HEK293 (cell line): ENCODE results near the gene INSYN1.

Experiments used
- BCL11A ChIP-seq: fragments of 450-650 bp; formaldehyde crosslinking; IDR thresholded peaks from 2 replicates; pipeline ENCODE4 v1.5.1; 2016; ENCODE audit warnings: low read depth, missing biosample characterization, missing genetic modification characterization
- BCL11B ChIP-seq: fragments of 450-650 bp; formaldehyde crosslinking; IDR thresholded peaks from 2 replicates; pipeline ENCODE4 v1.5.1; 2016; ENCODE audit warnings: low read depth, missing biosample characterization, missing genetic modification characterization
- GLI2 ChIP-seq: fragments of 450-650 bp; formaldehyde crosslinking; IDR thresholded peaks from 2 replicates; pipeline ENCODE4; 2017; ENCODE audit warnings: missing biosample characterization, missing genetic modification characterization, low read depth, borderline replicate concordance
- HOXA7 ChIP-seq: sonication (generic); formaldehyde crosslinking; IDR thresholded peaks from 2 replicates; pipeline ENCODE4 v1.8.1; 2022; ENCODE audit warnings: missing genetic modification reagents, borderline replicate concordance
- KLF16 ChIP-seq: fragments of 450-650 bp; formaldehyde crosslinking; IDR thresholded peaks from 2 replicates; pipeline ENCODE4 v1.5.1; 2017; ENCODE audit warnings: missing biosample characterization, missing genetic modification characterization
- KLF17 ChIP-seq: fragments of 450-650 bp; formaldehyde crosslinking; IDR thresholded peaks from 2 replicates; pipeline ENCODE4 v1.5.1; 2016; ENCODE audit warnings: missing biosample characterization, missing genetic modification characterization
- PRDM2 ChIP-seq: fragments of 450-650 bp; formaldehyde crosslinking; IDR thresholded peaks from 2 replicates; pipeline ENCODE4 v1.5.1; 2016; ENCODE audit warnings: missing biosample characterization, missing genetic modification characterization, borderline replicate concordance
- ZNF121 ChIP-seq: fragments of 450-650 bp; formaldehyde crosslinking; IDR thresholded peaks from 2 replicates; pipeline ENCODE4 v1.5.1; 2016; ENCODE audit warnings: missing biosample characterization, missing genetic modification characterization
- ZNF132 ChIP-seq: fragments of 450-650 bp; formaldehyde crosslinking; IDR thresholded peaks from 2 replicates; pipeline ENCODE4 v1.5.1; 2017; ENCODE audit warnings: missing biosample characterization, missing genetic modification characterization, borderline replicate concordance
- ZNF146 ChIP-seq: fragments of 450-650 bp; formaldehyde crosslinking; IDR thresholded peaks from 2 replicates; pipeline ENCODE4 v1.5.1; 2016; ENCODE audit warnings: missing biosample characterization, missing genetic modification characterization
- ZNF202 ChIP-seq: fragments of 450-650 bp; formaldehyde crosslinking; IDR thresholded peaks from 2 replicates; pipeline ENCODE4 v1.5.1; 2016; ENCODE audit warnings: missing biosample characterization, missing genetic modification characterization, borderline replicate concordance
- ZNF366 ChIP-seq: fragments of 450-650 bp; formaldehyde crosslinking; conservative IDR thresholded peaks from 2 replicates; pipeline ENCODE4 v1.5.1; 2016; ENCODE audit warnings: missing biosample characterization, missing genetic modification characterization
- ZNF433 ChIP-seq: fragments of 450-650 bp; formaldehyde crosslinking; IDR thresholded peaks from 2 replicates; pipeline ENCODE4 v1.5.1; 2016; ENCODE audit warnings: missing biosample characterization, missing genetic modification characterization, low read depth
- ZNF529 ChIP-seq: fragments of 450-650 bp; formaldehyde crosslinking; IDR thresholded peaks from 2 replicates; pipeline ENCODE4 v1.5.1; 2017; ENCODE audit warnings: missing genetic modification characterization, missing biosample characterization; ENCODE audit not compliant: insufficient replicate concordance
- ZNF544 ChIP-seq: fragments of 450-650 bp; formaldehyde crosslinking; IDR thresholded peaks from 2 replicates; pipeline ENCODE4 v1.5.0; 2017; ENCODE audit warnings: missing biosample characterization, missing genetic modification characterization
- ZNF585B ChIP-seq: fragments of 450-650 bp; formaldehyde crosslinking; IDR thresholded peaks from 2 replicates; pipeline ENCODE4 v1.5.1; 2016; ENCODE audit warnings: missing biosample characterization, missing genetic modification characterization
- ZNF654 ChIP-seq: fragments of 450-650 bp; formaldehyde crosslinking; IDR thresholded peaks from 2 replicates; pipeline ENCODE4 v1.5.1; 2016; ENCODE audit warnings: low read depth, missing biosample characterization, missing genetic modification characterization
- ZNF677 ChIP-seq: fragments of 450-650 bp; IDR thresholded peaks from 2 replicates; pipeline ENCODE4 v1.5.0; 2018; ENCODE audit warnings: missing biosample characterization, mild to moderate bottlenecking, missing genetic modification characterization, moderate library complexity
- ZNF704 ChIP-seq: fragments of 450-650 bp; formaldehyde crosslinking; IDR thresholded peaks from 2 replicates; pipeline ENCODE4 v1.5.1; 2016; ENCODE audit warnings: missing biosample characterization, missing genetic modification characterization
- ZNF707 ChIP-seq: fragments of 450-650 bp; formaldehyde crosslinking; IDR thresholded peaks from 2 replicates; pipeline ENCODE4 v1.5.1; 2016; ENCODE audit warnings: missing biosample characterization, missing genetic modification characterization
- ZNF747 ChIP-seq: fragments of 450-650 bp; formaldehyde crosslinking; IDR thresholded peaks from 2 replicates; pipeline ENCODE4 v1.5.1; 2016; ENCODE audit warnings: missing biosample characterization, missing genetic modification characterization
- ZNF792 ChIP-seq: fragments of 450-650 bp; formaldehyde crosslinking; IDR thresholded peaks from 2 replicates; pipeline ENCODE4 v1.5.1; 2016; ENCODE audit warnings: missing biosample characterization, missing genetic modification characterization
- ZNF837 ChIP-seq: fragments of 450-650 bp; formaldehyde crosslinking; IDR thresholded peaks from 2 replicates; pipeline ENCODE4 v1.5.1; 2016; ENCODE audit warnings: missing biosample characterization, missing genetic modification characterization
- ZNF843 ChIP-seq: fragments of 450-650 bp; formaldehyde crosslinking; IDR thresholded peaks from 2 replicates; pipeline ENCODE4 v1.5.1; 2016; ENCODE audit warnings: missing biosample characterization, missing genetic modification characterization
- TF ChIP-seq, protein P1 (sequence below): fragments of 450-650 bp; formaldehyde crosslinking; IDR thresholded peaks from 2 replicates; pipeline ENCODE4 v1.5.1; 2016; ENCODE audit warnings: missing biosample characterization, missing genetic modification characterization
- TF ChIP-seq, protein P2 (sequence below): fragments of 450-650 bp; formaldehyde crosslinking; IDR thresholded peaks from 2 replicates; pipeline ENCODE4; 2016; ENCODE audit warnings: missing biosample characterization, missing genetic modification characterization

INSYN1 gene

DNA sequence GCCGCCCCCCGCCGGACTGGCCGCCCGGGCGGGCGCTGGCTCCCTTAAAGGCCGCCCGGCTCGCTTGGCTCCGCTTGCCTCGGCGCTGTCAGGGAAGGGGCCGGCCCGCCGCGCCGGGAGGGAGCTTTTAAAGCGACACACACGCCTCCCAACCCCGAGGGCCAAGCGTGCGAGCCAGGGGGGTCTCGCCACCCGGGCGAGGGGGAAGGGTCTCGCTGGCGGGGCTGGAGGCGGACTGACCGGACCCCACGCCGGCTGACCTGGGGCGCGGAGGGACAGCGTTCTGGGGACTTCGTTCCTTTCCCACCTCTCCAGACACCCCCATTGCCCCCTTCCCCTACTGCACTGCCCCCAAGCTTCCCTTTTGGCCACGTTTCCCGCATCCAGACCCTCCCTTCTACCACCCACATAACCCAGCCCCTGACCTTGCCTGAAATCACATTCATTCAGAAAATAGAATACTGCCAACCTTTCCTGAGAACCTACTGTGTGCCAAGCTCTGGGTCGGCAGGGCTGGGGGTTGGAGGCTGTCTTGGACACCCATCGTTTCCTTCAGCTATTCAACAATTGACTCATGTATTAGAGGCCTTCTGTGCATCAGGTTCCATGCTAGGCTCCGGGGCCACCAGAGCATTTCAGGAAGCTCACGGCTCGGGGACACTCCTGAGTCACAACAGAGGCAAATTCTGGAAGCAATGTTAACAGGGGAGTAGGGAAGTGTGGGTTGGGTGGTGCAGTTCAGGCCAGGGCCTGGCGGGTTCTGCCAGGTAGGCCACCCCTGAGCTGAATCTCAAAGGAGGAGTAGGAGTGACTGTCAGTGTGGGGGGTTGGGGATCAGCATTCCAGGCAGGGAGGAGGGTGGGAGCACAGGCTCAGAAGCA lies at the start of gene INSYN1 (continued):
- TF ChIP-seq ZNF747 (tag by site-specific recombination), result no peak
- TF ChIP-seq, protein P1, sequence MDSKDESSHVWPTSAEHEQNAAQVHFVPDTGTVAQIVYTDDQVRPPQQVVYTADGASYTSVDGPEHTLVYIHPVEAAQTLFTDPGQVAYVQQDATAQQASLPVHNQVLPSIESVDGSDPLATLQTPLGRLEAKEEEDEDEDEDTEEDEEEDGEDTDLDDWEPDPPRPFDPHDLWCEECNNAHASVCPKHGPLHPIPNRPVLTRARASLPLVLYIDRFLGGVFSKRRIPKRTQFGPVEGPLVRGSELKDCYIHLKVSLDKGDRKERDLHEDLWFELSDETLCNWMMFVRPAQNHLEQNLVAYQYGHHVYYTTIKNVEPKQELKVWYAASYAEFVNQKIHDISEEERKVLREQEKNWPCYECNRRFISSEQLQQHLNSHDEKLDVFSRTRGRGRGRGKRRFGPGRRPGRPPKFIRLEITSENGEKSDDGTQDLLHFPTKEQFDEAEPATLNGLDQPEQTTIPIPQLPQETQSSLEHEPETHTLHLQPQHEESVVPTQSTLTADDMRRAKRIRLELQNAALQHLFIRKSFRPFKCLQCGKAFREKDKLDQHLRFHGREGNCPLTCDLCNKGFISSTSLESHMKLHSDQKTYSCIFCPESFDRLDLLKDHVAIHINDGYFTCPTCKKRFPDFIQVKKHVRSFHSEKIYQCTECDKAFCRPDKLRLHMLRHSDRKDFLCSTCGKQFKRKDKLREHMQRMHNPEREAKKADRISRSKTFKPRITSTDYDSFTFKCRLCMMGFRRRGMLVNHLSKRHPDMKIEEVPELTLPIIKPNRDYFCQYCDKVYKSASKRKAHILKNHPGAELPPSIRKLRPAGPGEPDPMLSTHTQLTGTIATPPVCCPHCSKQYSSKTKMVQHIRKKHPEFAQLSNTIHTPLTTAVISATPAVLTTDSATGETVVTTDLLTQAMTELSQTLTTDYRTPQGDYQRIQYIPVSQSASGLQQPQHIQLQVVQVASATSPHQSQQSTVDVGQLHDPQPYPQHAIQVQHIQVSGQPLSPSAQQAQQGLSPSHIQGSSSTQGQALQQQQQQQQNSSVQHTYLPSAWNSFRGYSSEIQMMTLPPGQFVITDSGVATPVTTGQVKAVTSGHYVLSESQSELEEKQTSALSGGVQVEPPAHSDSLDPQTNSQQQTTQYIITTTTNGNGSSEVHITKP (tag by site-specific recombination), result peak; percentile 52; the same call in 1 of the 2 replicates
- TF ChIP-seq ZNF843 (tag by site-specific recombination), result no peak
- no peak for TF ChIP-seq ZNF529 (tag by site-specific recombination)
- TF ChIP-seq KLF17, result peak; percentile 55
- TF ChIP-seq ZNF707 (tag by site-specific recombination), result no peak
- no peak for TF ChIP-seq HOXA7 (CRISPR knock-in tag)
- TF ChIP-seq, protein P2, sequence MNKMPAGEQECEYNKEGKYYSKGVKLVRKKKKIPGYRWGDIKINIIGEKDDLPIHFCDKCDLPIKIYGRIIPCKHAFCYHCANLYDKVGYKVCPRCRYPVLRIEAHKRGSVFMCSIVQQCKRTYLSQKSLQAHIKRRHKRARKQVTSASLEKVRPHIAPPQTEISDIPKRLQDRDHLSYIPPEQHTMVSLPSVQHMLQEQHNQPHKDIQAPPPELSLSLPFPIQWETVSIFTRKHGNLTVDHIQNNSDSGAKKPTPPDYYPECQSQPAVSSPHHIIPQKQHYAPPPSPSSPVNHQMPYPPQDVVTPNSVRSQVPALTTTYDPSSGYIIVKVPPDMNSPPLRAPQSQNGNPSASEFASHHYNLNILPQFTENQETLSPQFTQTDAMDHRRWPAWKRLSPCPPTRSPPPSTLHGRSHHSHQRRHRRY (tag by site-specific recombination), result no peak
- no peak for TF ChIP-seq PRDM2 (tag by site-specific recombination)
- TF ChIP-seq BCL11A, result no peak
- TF ChIP-seq ZNF544 (tag by site-specific recombination), result no peak
- no peak for TF ChIP-seq ZNF837 (tag by site-specific recombination)
- no peak for TF ChIP-seq GLI2 (tag by site-specific recombination)
- no peak for TF ChIP-seq ZNF366 (tag by site-specific recombination)
- no peak for TF ChIP-seq ZNF654 (tag by site-specific recombination)
- TF ChIP-seq ZNF792, result no peak
- no peak for TF ChIP-seq ZNF132 (tag by site-specific recombination)
- no peak for TF ChIP-seq ZNF704 (tag by site-specific recombination)
- TF ChIP-seq KLF16 (tag by site-specific recombination), result no peak
- TF ChIP-seq BCL11B (tag by site-specific recombination), result no peak
- TF ChIP-seq ZNF146 (tag by site-specific recombination), result no peak
- peak; percentile 89 for TF ChIP-seq ZNF121
- TF ChIP-seq ZNF202, result no peak
- TF ChIP-seq ZNF433 (tag by site-specific recombination), result no peak
- TF ChIP-seq ZNF677 (tag by site-specific recombination), result no peak
- no peak for TF ChIP-seq ZNF585B (tag by site-specific recombination)
